Esophagus muscularis mucosa (tissue), 4 donors: ENCODE data around the gene GFOD1.

Experiments
- EP300 ChIP-seq: sonication (generic); formaldehyde crosslinking; IDR thresholded peaks from one replicate; pipeline ENCODE4 v1.6.1; 2017; ENCODE audit warnings: antibody characterized with exemption
- POLR2A ChIP-seq: fragments of 450-650 bp; IDR thresholded peaks from one replicate; pipeline ENCODE4 v1.6.1; 2017; ENCODE audit warnings: antibody characterized with exemption, moderate library complexity, mild to moderate bottlenecking, low read depth
- POLR2AphosphoS5 ChIP-seq, 2 donors: sonication (generic); formaldehyde crosslinking; IDR thresholded peaks; one replicate each; pipeline ENCODE4 v1.6.1; 2017; ENCODE audit warnings: antibody characterized with exemption in 2 of 2
- TF ChIP-seq, protein P1 (sequence below), 3 experiments: fragments of 200-600 bp in 2 of 3; fragments of 450-650 bp in 1 of 3; sonication (generic) in 2 of 3; IDR thresholded peaks; one replicate each; pipeline ENCODE4 v1.5.1; 2017 to 2019; ENCODE audit warnings: antibody characterized with exemption in 3 of 3, mild to moderate bottlenecking in 2 of 3, moderate library complexity in 1 of 3

DNA sequence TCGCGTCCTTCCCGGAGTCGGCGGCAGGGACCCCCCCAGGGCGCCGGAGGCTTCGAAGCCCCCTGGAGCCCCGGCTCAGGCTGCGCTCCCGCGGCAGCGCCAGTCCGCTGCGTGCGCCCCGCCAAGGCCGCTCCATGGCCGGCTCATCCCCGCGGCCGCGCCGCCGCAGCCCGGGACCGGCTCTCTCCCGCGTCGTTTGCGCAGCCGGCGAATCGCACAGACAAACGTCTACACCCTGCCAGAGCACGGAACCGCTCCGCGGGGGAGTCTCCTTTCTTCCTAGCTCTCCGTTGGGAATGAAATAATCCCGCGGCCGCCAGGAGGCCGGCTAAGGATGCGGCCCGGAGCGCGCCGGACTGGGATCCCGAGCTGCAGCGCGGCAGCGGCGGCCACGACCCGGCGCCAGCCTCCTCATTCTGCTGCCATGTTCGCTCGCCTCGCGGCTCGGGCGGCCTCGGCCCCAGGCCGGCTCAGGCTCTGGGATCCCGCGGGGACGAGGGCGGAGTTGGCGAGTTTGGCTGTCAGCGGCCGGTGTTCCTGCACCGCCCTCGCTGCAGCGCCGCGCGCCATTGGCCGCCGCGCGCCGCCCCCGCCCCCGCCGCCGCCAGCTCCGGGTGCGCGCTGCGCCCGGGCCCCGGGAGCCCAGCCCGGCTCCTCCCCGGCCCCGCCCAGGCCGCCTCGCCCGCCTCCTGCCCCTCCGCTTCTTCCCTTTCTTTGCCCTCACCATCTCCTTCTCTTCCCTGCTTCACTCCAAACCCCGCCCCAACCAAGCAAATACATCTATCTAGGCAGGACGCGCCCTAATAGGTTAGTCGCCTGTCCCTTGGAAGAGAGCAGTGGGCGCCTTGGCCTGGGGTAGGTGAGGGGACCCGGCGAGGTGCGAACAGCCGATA is at the start of gene GFOD1:
- TF ChIP-seq, protein P1, sequence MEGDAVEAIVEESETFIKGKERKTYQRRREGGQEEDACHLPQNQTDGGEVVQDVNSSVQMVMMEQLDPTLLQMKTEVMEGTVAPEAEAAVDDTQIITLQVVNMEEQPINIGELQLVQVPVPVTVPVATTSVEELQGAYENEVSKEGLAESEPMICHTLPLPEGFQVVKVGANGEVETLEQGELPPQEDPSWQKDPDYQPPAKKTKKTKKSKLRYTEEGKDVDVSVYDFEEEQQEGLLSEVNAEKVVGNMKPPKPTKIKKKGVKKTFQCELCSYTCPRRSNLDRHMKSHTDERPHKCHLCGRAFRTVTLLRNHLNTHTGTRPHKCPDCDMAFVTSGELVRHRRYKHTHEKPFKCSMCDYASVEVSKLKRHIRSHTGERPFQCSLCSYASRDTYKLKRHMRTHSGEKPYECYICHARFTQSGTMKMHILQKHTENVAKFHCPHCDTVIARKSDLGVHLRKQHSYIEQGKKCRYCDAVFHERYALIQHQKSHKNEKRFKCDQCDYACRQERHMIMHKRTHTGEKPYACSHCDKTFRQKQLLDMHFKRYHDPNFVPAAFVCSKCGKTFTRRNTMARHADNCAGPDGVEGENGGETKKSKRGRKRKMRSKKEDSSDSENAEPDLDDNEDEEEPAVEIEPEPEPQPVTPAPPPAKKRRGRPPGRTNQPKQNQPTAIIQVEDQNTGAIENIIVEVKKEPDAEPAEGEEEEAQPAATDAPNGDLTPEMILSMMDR (IDR thresholded peaks at IDR 0.05), result peak in 1 of 3 experiments; percentile 23
- TF ChIP-seq POLR2A, result peak; percentile 64
- no peak for TF ChIP-seq EP300
- peak; percentile 93 to 94 for TF ChIP-seq POLR2AphosphoS5 (IDR thresholded peaks at IDR 0.05)
